WTC11 (cell line): ENCODE results near the gene RAB2B. TPM values are rescaled to one million over a fixed set of nuclear protein-coding genes. Genes with fewer than 3 reads are reported as not detected.

Experiments
- ATAC-seq: fragments of 200-7000 bp; cut with Tn5 transposase; 2 replicates; pipeline ENCODE4 v1.10.0; 2021; ENCODE audit warnings: mild to moderate bottlenecking, moderate library complexity
- CTCF ChIA-PET: fragments of 300-600 bp; sonication (Branson Sonifier 250); formaldehyde crosslinking; loops from one replicate; lab custom pipeline; 2021; ENCODE audit warnings: antibody characterized with exemption; lab: Charles Lee
- POLR2A ChIA-PET: fragments of 350-600 bp; sonication (Branson Sonifier 250); formaldehyde crosslinking; loops from one replicate; lab custom pipeline; 2021; ENCODE audit warnings: antibody characterized with exemption; lab: Charles Lee
- DNase-seq: peaks from one replicate; pipeline ENCODE4 v3.0.0; 2021; ENCODE audit warnings: low spot score
- H3K27ac Mint-ChIP-seq: 2 replicates; pipeline ENCODE4 v1.8.0; 2021; ENCODE audit warnings: mixed read lengths
- H3K27me3 Mint-ChIP-seq: 2 replicates; pipeline ENCODE4 v1.8.0; 2021; ENCODE audit warnings: low read depth, mild to moderate bottlenecking, moderate library complexity, mixed read lengths
- H3K36me3 Mint-ChIP-seq: 2 replicates; pipeline ENCODE4 v1.8.0; 2021; ENCODE audit warnings: mixed read lengths
- H3K4me1 Mint-ChIP-seq: 2 replicates; pipeline ENCODE4 v1.8.0; 2022; ENCODE audit warnings: mixed read lengths
- H3K4me3 Mint-ChIP-seq: 2 replicates; pipeline ENCODE4 v1.8.0; 2021; ENCODE audit warnings: mild to moderate bottlenecking, moderate library complexity, mixed read lengths
- H3K9me3 Mint-ChIP-seq: 2 replicates; pipeline ENCODE4 v1.8.0; 2021; ENCODE audit warnings: mixed read lengths
- IRF2 ChIP-seq: sonication (generic); formaldehyde crosslinking; IDR thresholded peaks from 2 replicates; pipeline ENCODE4 v1.8.0; 2022; ENCODE audit warnings: low read depth, missing genetic modification reagents, borderline replicate concordance
- JAZF1 ChIP-seq: fragments of 250-450 bp; sonication (Bioruptor Pico); IDR thresholded peaks from 2 replicates; pipeline ENCODE4 v1.9.0; 2021; ENCODE audit warnings: moderate library complexity, mild to moderate bottlenecking, inconsistent platforms
- MXD4 ChIP-seq: fragments of 250-450 bp; sonication (Bioruptor Pico); IDR thresholded peaks from 2 replicates; pipeline ENCODE4 v1.8.0; 2021; ENCODE audit warnings: mild to moderate bottlenecking, moderate library complexity, borderline replicate concordance
- MYBL2 ChIP-seq: sonication (generic); formaldehyde crosslinking; IDR thresholded peaks from 2 replicates; pipeline ENCODE4 v1.8.1; 2023; ENCODE audit warnings: mild to moderate bottlenecking, moderate library complexity, missing genetic modification reagents
- NR2C2 ChIP-seq: sonication (generic); formaldehyde crosslinking; IDR thresholded peaks from 2 replicates; pipeline ENCODE4 v1.8.0; 2022; ENCODE audit warnings: mild to moderate bottlenecking, missing genetic modification reagents
- RELA ChIP-seq: sonication (generic); formaldehyde crosslinking; IDR thresholded peaks from 2 replicates; pipeline ENCODE4 v1.8.1; 2022; ENCODE audit warnings: missing genetic modification reagents, mild to moderate bottlenecking, borderline replicate concordance
- ZNF219 ChIP-seq: sonication (generic); formaldehyde crosslinking; IDR thresholded peaks from 2 replicates; pipeline ENCODE4 v1.8.0; 2023; ENCODE audit warnings: missing genetic modification reagents, mild to moderate bottlenecking, borderline replicate concordance
- ZNF263 ChIP-seq: sonication (generic); formaldehyde crosslinking; IDR thresholded peaks from 2 replicates; pipeline ENCODE4 v1.8.1; 2022; ENCODE audit warnings: low read depth, mild to moderate bottlenecking, moderate library complexity, missing genetic modification reagents
- total RNA-seq: library from RNA; stranded (reverse); gene quantifications from 3 replicates; pipeline ENCODE4 v1.2.3, GENCODE V29; 2021
- TF ChIP-seq, protein P1 (sequence below): sonication (generic); formaldehyde crosslinking; IDR thresholded peaks from 2 replicates; pipeline ENCODE4 v1.8.1; 2023; ENCODE audit warnings: mild to moderate bottlenecking, missing genetic modification reagents
- TF ChIP-seq, protein P2 (sequence below): sonication (generic); formaldehyde crosslinking; IDR thresholded peaks from 2 replicates; pipeline ENCODE4 v1.8.1; 2022; ENCODE audit warnings: low read depth, mild to moderate bottlenecking, moderate library complexity, missing genetic modification reagents, borderline replicate concordance
- TF ChIP-seq, protein P3 (sequence below): sonication (generic); formaldehyde crosslinking; IDR thresholded peaks from 2 replicates; pipeline ENCODE4 v1.8.0; 2023; ENCODE audit warnings: mild to moderate bottlenecking, missing genetic modification reagents
- TF ChIP-seq, protein P4 (sequence below): fragments of 250-450 bp; sonication (Bioruptor Pico); IDR thresholded peaks from 2 replicates; pipeline ENCODE4 v1.9.0; 2021; ENCODE audit warnings: mild to moderate bottlenecking
- TF ChIP-seq, protein P5 (sequence below): sonication (generic); formaldehyde crosslinking; IDR thresholded peaks from 2 replicates; pipeline ENCODE4 v1.8.1; 2023; ENCODE audit warnings: mild to moderate bottlenecking, moderate library complexity, missing genetic modification reagents
- TF ChIP-seq, protein P6 (sequence below): fragments of 250-450 bp; sonication (Bioruptor Pico); IDR thresholded peaks from 2 replicates; pipeline ENCODE4 v1.9.0; 2021; ENCODE audit warnings: mild to moderate bottlenecking, borderline replicate concordance
- TF ChIP-seq, protein P7 (sequence below): sonication (generic); formaldehyde crosslinking; IDR thresholded peaks from 2 replicates; pipeline ENCODE4 v1.8.0; 2023; ENCODE audit warnings: missing genetic modification reagents
- TF ChIP-seq, protein P8 (sequence below): sonication (generic); formaldehyde crosslinking; IDR thresholded peaks from 2 replicates; pipeline ENCODE4 v1.8.0; 2023; ENCODE audit warnings: missing genetic modification reagents, mild to moderate bottlenecking, borderline replicate concordance

The RAB2B gene
- total RNA-seq, 1 experiment from 2014 or later = 29.6 TPM

DNA sequence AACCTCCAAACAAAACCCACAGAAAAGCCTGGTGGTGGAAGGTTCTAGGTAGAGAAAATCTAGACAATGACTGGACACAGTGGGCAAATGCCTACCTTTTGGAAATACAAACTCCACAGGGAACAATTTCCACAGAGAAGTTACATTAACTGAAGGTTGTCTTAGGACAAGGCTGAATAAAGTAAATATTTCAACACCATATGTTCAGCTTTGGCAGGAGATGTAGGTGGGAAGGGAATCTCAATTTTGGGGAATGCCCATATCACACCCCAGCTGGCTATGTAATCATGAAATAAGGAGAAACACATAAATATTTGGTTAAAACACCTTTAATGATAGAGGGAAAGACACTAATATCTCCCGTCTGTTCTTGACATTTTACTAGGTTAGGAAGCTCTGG is 44.0 kb upstream of the RAB2B start:
- peak overlapping the region; percentile 97 for H3K4me3 Mint-ChIP-seq
- ATAC-seq = no peak
- POLR2A ChIA-PET = no interaction called here
- H3K27ac Mint-ChIP-seq = peak overlapping the region; percentile 91
- CTCF ChIA-PET = interaction anchor here (1.6 kb wide), 1 partner anchor 36 kb away, joined by 4 read pairs; no protein-coding TSS in a partner anchor
- no peaks in the 10 kb centered on the region for H3K9me3 Mint-ChIP-seq
- H3K4me1 Mint-ChIP-seq = peaks cover 60% of the 10 kb centered on the region
- H3K27me3 Mint-ChIP-seq = no peaks in the 10 kb centered on the region
- peaks cover 51% of the 10 kb centered on the region for H3K36me3 Mint-ChIP-seq
- DNase-seq = no peak
- TF ChIP-seq, protein P1, sequence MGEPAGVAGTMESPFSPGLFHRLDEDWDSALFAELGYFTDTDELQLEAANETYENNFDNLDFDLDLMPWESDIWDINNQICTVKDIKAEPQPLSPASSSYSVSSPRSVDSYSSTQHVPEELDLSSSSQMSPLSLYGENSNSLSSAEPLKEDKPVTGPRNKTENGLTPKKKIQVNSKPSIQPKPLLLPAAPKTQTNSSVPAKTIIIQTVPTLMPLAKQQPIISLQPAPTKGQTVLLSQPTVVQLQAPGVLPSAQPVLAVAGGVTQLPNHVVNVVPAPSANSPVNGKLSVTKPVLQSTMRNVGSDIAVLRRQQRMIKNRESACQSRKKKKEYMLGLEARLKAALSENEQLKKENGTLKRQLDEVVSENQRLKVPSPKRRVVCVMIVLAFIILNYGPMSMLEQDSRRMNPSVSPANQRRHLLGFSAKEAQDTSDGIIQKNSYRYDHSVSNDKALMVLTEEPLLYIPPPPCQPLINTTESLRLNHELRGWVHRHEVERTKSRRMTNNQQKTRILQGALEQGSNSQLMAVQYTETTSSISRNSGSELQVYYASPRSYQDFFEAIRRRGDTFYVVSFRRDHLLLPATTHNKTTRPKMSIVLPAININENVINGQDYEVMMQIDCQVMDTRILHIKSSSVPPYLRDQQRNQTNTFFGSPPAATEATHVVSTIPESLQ (CRISPR knock-in tag) = no peak
- TF ChIP-seq MXD4 (CRISPR knock-in tag) = no peak
- TF ChIP-seq, protein P2, sequence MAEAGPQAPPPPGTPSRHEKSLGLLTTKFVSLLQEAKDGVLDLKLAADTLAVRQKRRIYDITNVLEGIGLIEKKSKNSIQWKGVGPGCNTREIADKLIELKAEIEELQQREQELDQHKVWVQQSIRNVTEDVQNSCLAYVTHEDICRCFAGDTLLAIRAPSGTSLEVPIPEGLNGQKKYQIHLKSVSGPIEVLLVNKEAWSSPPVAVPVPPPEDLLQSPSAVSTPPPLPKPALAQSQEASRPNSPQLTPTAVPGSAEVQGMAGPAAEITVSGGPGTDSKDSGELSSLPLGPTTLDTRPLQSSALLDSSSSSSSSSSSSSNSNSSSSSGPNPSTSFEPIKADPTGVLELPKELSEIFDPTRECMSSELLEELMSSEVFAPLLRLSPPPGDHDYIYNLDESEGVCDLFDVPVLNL (CRISPR knock-in tag) = no peak
- TF ChIP-seq, protein P3, sequence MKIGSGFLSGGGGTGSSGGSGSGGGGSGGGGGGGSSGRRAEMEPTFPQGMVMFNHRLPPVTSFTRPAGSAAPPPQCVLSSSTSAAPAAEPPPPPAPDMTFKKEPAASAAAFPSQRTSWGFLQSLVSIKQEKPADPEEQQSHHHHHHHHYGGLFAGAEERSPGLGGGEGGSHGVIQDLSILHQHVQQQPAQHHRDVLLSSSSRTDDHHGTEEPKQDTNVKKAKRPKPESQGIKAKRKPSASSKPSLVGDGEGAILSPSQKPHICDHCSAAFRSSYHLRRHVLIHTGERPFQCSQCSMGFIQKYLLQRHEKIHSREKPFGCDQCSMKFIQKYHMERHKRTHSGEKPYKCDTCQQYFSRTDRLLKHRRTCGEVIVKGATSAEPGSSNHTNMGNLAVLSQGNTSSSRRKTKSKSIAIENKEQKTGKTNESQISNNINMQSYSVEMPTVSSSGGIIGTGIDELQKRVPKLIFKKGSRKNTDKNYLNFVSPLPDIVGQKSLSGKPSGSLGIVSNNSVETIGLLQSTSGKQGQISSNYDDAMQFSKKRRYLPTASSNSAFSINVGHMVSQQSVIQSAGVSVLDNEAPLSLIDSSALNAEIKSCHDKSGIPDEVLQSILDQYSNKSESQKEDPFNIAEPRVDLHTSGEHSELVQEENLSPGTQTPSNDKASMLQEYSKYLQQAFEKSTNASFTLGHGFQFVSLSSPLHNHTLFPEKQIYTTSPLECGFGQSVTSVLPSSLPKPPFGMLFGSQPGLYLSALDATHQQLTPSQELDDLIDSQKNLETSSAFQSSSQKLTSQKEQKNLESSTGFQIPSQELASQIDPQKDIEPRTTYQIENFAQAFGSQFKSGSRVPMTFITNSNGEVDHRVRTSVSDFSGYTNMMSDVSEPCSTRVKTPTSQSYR (CRISPR knock-in tag) = no peak
- TF ChIP-seq, protein P4, sequence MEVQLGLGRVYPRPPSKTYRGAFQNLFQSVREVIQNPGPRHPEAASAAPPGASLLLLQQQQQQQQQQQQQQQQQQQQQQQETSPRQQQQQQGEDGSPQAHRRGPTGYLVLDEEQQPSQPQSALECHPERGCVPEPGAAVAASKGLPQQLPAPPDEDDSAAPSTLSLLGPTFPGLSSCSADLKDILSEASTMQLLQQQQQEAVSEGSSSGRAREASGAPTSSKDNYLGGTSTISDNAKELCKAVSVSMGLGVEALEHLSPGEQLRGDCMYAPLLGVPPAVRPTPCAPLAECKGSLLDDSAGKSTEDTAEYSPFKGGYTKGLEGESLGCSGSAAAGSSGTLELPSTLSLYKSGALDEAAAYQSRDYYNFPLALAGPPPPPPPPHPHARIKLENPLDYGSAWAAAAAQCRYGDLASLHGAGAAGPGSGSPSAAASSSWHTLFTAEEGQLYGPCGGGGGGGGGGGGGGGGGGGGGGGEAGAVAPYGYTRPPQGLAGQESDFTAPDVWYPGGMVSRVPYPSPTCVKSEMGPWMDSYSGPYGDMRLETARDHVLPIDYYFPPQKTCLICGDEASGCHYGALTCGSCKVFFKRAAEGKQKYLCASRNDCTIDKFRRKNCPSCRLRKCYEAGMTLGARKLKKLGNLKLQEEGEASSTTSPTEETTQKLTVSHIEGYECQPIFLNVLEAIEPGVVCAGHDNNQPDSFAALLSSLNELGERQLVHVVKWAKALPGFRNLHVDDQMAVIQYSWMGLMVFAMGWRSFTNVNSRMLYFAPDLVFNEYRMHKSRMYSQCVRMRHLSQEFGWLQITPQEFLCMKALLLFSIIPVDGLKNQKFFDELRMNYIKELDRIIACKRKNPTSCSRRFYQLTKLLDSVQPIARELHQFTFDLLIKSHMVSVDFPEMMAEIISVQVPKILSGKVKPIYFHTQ (CRISPR knock-in tag) = no peak
- TF ChIP-seq ZNF263 (CRISPR knock-in tag) = no peak
- TF ChIP-seq, protein P5, sequence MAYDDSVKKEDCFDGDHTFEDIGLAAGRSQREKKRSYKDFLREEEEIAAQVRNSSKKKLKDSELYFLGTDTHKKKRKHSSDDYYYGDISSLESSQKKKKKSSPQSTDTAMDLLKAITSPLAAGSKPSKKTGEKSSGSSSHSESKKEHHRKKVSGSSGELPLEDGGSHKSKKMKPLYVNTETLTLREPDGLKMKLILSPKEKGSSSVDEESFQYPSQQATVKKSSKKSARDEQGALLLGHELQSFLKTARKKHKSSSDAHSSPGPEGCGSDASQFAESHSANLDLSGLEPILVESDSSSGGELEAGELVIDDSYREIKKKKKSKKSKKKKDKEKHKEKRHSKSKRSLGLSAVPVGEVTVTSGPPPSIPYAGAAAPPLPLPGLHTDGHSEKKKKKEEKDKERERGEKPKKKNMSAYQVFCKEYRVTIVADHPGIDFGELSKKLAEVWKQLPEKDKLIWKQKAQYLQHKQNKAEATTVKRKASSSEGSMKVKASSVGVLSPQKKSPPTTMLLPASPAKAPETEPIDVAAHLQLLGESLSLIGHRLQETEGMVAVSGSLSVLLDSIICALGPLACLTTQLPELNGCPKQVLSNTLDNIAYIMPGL (CRISPR knock-in tag) = no peak
- TF ChIP-seq ZNF219 (CRISPR knock-in tag) = no peak
- TF ChIP-seq RELA (CRISPR knock-in tag) = no peak
- TF ChIP-seq, protein P6, sequence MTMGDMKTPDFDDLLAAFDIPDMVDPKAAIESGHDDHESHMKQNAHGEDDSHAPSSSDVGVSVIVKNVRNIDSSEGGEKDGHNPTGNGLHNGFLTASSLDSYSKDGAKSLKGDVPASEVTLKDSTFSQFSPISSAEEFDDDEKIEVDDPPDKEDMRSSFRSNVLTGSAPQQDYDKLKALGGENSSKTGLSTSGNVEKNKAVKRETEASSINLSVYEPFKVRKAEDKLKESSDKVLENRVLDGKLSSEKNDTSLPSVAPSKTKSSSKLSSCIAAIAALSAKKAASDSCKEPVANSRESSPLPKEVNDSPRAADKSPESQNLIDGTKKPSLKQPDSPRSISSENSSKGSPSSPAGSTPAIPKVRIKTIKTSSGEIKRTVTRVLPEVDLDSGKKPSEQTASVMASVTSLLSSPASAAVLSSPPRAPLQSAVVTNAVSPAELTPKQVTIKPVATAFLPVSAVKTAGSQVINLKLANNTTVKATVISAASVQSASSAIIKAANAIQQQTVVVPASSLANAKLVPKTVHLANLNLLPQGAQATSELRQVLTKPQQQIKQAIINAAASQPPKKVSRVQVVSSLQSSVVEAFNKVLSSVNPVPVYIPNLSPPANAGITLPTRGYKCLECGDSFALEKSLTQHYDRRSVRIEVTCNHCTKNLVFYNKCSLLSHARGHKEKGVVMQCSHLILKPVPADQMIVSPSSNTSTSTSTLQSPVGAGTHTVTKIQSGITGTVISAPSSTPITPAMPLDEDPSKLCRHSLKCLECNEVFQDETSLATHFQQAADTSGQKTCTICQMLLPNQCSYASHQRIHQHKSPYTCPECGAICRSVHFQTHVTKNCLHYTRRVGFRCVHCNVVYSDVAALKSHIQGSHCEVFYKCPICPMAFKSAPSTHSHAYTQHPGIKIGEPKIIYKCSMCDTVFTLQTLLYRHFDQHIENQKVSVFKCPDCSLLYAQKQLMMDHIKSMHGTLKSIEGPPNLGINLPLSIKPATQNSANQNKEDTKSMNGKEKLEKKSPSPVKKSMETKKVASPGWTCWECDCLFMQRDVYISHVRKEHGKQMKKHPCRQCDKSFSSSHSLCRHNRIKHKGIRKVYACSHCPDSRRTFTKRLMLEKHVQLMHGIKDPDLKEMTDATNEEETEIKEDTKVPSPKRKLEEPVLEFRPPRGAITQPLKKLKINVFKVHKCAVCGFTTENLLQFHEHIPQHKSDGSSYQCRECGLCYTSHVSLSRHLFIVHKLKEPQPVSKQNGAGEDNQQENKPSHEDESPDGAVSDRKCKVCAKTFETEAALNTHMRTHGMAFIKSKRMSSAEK (CRISPR knock-in tag) = no peak
- no peak for TF ChIP-seq MYBL2 (CRISPR knock-in tag)
- TF ChIP-seq, protein P7, sequence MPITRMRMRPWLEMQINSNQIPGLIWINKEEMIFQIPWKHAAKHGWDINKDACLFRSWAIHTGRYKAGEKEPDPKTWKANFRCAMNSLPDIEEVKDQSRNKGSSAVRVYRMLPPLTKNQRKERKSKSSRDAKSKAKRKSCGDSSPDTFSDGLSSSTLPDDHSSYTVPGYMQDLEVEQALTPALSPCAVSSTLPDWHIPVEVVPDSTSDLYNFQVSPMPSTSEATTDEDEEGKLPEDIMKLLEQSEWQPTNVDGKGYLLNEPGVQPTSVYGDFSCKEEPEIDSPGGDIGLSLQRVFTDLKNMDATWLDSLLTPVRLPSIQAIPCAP (CRISPR knock-in tag) = no peak
- TF ChIP-seq NR2C2 (CRISPR knock-in tag) = no peak
- TF ChIP-seq, protein P8, sequence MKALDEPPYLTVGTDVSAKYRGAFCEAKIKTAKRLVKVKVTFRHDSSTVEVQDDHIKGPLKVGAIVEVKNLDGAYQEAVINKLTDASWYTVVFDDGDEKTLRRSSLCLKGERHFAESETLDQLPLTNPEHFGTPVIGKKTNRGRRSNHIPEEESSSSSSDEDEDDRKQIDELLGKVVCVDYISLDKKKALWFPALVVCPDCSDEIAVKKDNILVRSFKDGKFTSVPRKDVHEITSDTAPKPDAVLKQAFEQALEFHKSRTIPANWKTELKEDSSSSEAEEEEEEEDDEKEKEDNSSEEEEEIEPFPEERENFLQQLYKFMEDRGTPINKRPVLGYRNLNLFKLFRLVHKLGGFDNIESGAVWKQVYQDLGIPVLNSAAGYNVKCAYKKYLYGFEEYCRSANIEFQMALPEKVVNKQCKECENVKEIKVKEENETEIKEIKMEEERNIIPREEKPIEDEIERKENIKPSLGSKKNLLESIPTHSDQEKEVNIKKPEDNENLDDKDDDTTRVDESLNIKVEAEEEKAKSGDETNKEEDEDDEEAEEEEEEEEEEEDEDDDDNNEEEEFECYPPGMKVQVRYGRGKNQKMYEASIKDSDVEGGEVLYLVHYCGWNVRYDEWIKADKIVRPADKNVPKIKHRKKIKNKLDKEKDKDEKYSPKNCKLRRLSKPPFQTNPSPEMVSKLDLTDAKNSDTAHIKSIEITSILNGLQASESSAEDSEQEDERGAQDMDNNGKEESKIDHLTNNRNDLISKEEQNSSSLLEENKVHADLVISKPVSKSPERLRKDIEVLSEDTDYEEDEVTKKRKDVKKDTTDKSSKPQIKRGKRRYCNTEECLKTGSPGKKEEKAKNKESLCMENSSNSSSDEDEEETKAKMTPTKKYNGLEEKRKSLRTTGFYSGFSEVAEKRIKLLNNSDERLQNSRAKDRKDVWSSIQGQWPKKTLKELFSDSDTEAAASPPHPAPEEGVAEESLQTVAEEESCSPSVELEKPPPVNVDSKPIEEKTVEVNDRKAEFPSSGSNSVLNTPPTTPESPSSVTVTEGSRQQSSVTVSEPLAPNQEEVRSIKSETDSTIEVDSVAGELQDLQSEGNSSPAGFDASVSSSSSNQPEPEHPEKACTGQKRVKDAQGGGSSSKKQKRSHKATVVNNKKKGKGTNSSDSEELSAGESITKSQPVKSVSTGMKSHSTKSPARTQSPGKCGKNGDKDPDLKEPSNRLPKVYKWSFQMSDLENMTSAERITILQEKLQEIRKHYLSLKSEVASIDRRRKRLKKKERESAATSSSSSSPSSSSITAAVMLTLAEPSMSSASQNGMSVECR (CRISPR knock-in tag) = no peak
- TF ChIP-seq IRF2 (CRISPR knock-in tag) = no peak
- no peak for TF ChIP-seq JAZF1 (CRISPR knock-in tag)
